ENCODE data around the gene CCDC136.

Gene CCDC136

DNA sequence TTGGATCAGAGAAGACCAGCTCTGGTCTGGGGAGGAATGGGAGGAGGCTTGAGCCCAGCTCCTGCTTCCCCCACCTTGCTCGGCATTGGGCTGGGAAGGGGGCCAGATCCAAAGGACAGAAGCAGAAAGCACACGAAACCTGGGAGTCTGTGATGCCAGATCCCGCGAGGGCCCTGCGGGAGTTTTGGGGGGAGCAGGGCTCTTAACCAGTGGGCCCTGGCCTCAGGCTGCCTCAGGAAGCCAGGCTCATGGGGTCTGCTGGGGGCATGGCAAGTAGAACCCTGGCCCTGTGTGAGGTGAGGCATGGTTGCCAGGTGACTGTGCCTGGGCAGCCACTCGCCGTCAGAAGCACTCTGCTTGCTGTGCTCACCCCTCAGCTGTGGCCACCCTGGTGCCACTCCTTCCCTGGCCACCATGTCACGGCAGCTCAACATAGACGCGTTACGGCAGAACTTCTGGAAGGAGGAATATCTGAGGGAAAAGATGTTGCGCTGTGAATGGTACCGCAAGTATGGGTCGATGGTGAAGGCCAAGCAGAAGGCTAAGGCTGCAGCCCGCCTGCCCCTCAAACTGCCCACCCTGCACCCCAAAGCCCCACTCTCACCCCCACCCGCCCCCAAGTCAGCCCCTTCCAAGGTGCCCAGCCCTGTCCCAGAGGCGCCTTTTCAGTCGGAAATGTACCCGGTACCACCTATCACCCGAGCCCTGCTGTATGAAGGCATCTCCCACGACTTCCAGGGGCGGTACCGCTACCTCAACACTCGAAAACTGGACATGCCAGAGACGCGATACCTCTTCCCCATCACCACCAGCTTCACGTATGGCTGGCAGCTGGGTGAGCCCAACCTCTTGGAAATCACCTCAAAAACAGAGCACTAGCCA, 74.5 kb downstream of the CCDC136 start:
- no peak for DNase-seq

DNA sequence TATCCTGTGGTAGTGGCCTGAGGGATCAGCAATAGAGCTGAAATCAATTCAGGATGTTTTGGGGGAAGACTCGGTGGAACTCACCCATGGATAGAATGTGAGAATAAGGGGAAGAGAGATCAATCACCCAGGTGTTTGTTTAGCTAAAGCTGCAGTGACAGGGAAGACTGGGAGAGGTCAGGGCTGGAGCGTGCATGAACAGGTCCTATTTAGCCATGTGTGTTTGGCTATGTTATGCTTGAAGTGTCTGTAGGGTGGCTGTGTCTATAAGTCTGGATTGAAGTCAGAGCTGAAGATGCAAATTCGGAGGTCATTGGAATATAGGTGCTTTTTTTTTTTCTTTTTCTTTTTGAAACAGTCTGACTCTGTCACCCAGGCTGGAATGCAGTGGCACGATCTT, 75.5 kb downstream of the CCDC136 start:
- no peak for DNase-seq

DNA sequence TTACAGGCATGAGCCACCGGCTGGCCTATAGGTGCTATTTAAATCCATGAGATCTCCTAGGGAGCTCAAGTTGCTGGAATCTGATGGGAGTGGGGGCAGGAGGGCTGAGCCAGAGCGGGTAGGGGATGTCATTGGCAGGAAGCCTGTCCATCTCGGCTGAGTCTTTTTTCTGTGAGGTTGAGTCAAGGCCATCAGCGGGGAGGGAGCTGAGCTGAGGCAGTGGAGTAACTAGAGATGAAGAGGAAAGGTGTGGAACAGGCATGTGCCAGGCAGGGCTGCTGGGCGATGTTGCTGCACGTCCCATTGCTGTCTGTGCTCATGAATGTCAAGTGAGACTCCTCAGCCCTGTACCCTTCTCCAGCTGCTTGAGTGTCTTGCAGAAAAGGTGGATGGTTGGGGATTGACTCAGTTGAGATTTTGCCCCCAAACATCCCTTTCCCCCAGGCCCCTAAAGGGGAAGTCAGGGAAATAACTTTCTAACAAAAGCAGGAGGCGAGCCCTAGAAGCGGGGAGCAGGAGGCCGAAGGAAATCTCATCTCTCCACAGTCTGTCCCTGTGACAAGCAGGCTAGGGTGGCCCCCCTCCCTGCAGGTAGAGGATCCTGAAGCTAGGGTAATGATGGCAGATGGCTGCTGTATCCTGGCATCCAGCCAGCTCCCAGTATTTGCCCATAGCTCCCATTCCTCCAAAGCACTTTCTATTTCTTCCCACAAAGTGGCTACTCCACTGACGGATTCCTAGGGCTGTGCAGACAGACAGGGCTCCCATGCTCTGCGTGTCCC, 76.3 kb downstream of the CCDC136 start:
- no peak for DNase-seq

DNA sequence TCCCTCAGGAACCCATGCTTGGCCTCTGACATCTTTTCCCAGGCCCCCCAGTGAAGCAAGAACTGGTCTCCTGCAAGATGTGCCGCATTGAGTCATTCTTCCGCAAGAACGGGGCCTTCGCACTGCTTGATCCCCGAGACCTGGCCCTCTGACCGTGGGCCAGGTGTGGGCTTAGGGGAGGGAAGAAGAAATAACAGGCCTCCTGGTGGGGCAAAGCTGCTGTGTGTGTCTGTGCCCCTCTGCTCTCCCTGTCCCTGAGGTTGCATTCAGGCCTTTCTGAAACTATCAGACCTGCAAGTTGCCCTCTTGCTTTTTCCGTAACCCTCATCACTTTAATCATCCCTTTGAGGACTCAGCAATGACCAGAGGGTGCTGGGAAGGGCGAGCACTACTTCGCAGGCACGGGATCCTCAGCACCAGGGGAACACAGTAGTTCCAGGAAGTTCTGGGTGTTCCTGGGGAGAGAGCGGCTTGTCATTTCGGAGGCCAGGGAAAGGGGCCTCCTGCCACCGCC, 76.9 kb downstream of the CCDC136 start:
- no peak for DNase-seq

DNA sequence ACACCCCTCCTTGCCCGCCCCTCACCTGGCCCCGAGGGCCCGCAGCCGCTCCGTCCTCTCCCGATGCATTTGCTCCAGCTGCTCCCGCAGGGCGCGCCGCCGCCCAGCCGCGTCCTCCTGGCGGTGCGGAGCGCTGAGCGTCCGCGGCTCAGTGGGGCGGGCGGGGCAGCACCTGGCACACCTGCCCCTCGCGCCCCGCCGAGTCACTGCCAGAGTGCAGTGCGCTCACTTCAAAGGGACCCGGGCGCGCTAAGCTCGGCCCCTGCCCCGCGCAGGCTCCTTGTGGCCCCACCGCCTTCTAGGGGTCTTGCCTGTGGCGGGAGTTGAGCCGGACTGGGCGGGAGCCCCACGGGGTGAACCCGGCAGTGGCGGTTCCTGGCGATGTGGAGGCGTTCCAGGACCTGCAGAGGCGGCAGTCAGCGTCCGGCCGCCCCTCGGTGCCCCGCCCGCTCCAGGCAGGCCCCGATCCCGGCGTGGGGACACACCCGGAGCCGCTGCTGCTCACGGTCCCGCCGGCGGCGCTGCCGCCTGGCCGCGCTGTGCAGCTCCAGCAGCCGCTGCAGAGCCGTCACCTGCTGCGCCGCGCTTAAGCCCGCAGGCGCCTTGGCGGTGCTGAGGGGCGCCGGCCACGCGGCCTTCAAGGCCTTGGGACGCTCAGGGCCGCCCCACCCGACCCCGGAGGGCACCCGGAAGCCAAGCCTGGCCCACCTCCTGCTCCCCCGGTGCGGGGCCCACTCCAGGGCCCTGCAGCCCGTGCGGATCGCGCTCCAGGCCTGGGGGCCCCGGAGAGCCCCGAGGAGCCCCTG, 77.6 kb downstream of the CCDC136 start:
- peak; percentile 23 for DNase-seq

DNA sequence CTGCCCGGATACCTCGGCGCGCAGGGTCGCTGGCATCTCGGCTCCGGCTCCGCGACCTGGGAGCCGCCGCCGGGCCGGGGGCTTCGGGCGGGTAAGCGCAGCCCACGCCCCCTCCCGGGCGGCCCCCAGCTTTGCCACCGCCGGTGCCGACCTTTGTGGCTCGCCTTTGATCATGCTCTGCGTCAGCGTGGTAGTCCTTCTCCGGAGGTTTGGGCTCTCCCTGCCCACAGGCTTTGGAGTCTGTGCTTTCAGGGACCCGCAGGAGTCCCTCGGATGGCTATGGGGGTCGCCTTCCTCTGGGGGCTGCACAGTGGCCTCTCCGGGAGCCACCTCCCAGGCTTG, 78.1 kb downstream of the CCDC136 start:
- no peak for DNase-seq

DNA sequence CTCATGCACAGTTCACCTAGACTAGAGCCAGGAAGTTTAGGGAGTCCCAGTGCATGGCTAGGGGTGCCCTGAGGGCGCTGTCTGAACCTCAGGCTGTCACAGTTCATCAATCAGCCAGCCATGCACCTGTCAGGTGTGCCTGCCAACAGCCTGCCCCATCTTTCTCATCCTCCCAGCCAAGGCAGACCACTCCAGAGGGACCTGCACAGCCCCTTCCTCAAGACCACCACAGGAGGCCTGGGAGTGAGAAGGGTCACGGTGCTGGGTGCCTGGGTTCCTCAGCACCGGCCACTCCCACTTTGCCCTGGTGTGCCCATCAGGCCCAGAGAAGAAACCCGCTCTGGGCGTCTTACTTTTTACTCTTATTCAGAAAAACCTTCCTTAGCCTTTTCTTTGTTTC, 79.3 kb downstream of the CCDC136 start:
- no peak for DNase-seq

Data from T-helper 9 cell (primary cell).